Naive thymus-derived CD8-positive, alpha-beta T cell (primary cell): ENCODE measurements around the gene MBD5. TPM values are rescaled to one million over a fixed set of nuclear protein-coding genes. Genes with fewer than 3 reads are reported as not detected.
A peak's percentile ranks its signal among the peaks of the same experiment; 100 is the strongest.

Experiments used
- ATAC-seq, 2 donors: fragments of 150-1000 bp; cut with Tn5 transposase in 1 of 2; sonication (Bioruptor Pico), chemical (Tn5 transposase) in 1 of 2; 1 replicate in 1 of 2; 2 replicates in 1 of 2; pipeline ENCODE4 v1.10.0; 2021; ENCODE audit warnings: mild to moderate bottlenecking in 2 of 2, moderate library complexity in 2 of 2
- POLR2A ChIA-PET: fragments of 350-600 bp; sonication (Branson Sonifier 250); formaldehyde crosslinking; loops from one replicate; lab custom pipeline; 2021; ENCODE audit warnings: antibody characterized with exemption; lab: Charles Lee
- DNase-seq, 10 donors: peaks; one replicate each; pipeline versions ENCODE4 v3.0.0 to v3.0.0-alpha.2; 2020 to 2022
- H3K27ac Mint-ChIP-seq, 10 donors: one replicate each; pipeline ENCODE4 v1.8.0; 2020 to 2022; ENCODE audit warnings: mild to moderate bottlenecking in 10 of 10, mixed read lengths in 10 of 10, moderate library complexity in 4 of 10, inconsistent platforms in 1 of 10
- H3K27me3 Mint-ChIP-seq, 5 donors: one replicate each; pipeline ENCODE4 v1.8.0; 2021 to 2022; ENCODE audit warnings: mixed read lengths in 5 of 5
- H3K36me3 Mint-ChIP-seq, 3 donors: one replicate each; pipeline ENCODE4 v1.8.0; 2020 to 2022; ENCODE audit warnings: mixed read lengths in 3 of 3, mild to moderate bottlenecking in 2 of 3, inconsistent platforms in 1 of 3
- H3K4me1 Mint-ChIP-seq, 4 donors: one replicate each; pipeline ENCODE4 v1.8.0; 2021 to 2022; ENCODE audit warnings: mixed read lengths in 4 of 4
- H3K4me3 Mint-ChIP-seq, 10 donors: one replicate each; pipeline ENCODE4 v1.8.0; 2020 to 2022; ENCODE audit warnings: mild to moderate bottlenecking in 10 of 10, mixed read lengths in 10 of 10, moderate library complexity in 6 of 10, inconsistent platforms in 1 of 10
- H3K9me3 Mint-ChIP-seq, 9 donors: one replicate each; pipeline ENCODE4 v1.8.0; 2020 to 2022; ENCODE audit warnings: mixed read lengths in 9 of 9, mild to moderate bottlenecking in 3 of 9, inconsistent platforms in 1 of 9, moderate library complexity in 1 of 9
- polyA plus RNA-seq, 3 donors: library from polyadenylated mRNA; unstranded; fragments of 300-500 nt; fragmentation: Illumina TruSeq; gene quantifications; one replicate each; pipeline ENCODE4 v1.2.3, GENCODE V29; 2021
- total RNA-seq, 8 experiments: library from RNA in 2 of 8; stranded (reverse) in 2 of 8; gene quantifications; one replicate each; pipeline ENCODE4 v1.2.3 and lab custom pipeline; 2021 to 2026

The MBD5 gene
- total and polyA plus RNA-seq, 5 experiments from 2014 or later, result 11.7 to 54.1 (median 17.9) TPM

GRCh38 chr2:148201075-148202004 lies 180.4 kb downstream of the MBD5 start:
- peaks cover 0 to 9% (median 5%) of the 10 kb centered on the region in 3 donors for H3K36me3 Mint-ChIP-seq

GRCh38 chr2:148202237-148202636 lies 181.3 kb downstream of the MBD5 start:
- no peak overlapping the region for H3K27ac Mint-ChIP-seq
- peaks cover 0 to 2% (median 0%) of the 10 kb centered on the region in 4 donors for H3K4me1 Mint-ChIP-seq
- no peak for DNase-seq
- POLR2A ChIA-PET, result no interaction called here
- H3K36me3 Mint-ChIP-seq, result peaks cover 4 to 14% (median 5%) of the 10 kb centered on the region in 3 donors
- no peaks in the 10 kb centered on the region for H3K27me3 Mint-ChIP-seq
- H3K9me3 Mint-ChIP-seq, result peaks cover 0 to 4% (median 0%) of the 10 kb centered on the region in 9 donors
- ATAC-seq, result no peak
- no peak overlapping the region for H3K4me3 Mint-ChIP-seq

More at GRCh38 chr2:148201075-148202004, 180.4 kb downstream of the MBD5 start:
- Mint-ChIP-seq H3K27ac (no peak overlapping the region), H3K27me3 (no peaks in the 10 kb centered on the region), H3K4me3 (no peak overlapping the region), H3K4me1 (peaks cover 0 to 3% (median 1%) of the 10 kb centered on the region in 4 donors), H3K9me3 (no peaks in the 10 kb centered on the region)
- DNase-seq (peak; percentile 7 to 71 (median 20)), ATAC-seq (peak in 1 of 2 donors; percentile 44)
- POLR2A ChIA-PET, result no interaction called here

GRCh38 chr2:148207111-148207510 lies 186.2 kb downstream of the MBD5 start:
- no peaks in the 10 kb centered on the region for H3K4me1 Mint-ChIP-seq
- no peak for ATAC-seq
- H3K9me3 Mint-ChIP-seq, result peaks cover 0 to 4% (median 0%) of the 10 kb centered on the region in 9 donors
- H3K27me3 Mint-ChIP-seq, result no peaks in the 10 kb centered on the region
- no peak overlapping the region for H3K4me3 Mint-ChIP-seq
- no peak overlapping the region for H3K27ac Mint-ChIP-seq
- peaks cover 6 to 15% (median 10%) of the 10 kb centered on the region in 3 donors for H3K36me3 Mint-ChIP-seq
- DNase-seq, result no peak
- POLR2A ChIA-PET, result no interaction called here

GRCh38 chr2:148209603-148210002 lies 188.7 kb downstream of the MBD5 start:
- POLR2A ChIA-PET, result no interaction called here

DNA sequence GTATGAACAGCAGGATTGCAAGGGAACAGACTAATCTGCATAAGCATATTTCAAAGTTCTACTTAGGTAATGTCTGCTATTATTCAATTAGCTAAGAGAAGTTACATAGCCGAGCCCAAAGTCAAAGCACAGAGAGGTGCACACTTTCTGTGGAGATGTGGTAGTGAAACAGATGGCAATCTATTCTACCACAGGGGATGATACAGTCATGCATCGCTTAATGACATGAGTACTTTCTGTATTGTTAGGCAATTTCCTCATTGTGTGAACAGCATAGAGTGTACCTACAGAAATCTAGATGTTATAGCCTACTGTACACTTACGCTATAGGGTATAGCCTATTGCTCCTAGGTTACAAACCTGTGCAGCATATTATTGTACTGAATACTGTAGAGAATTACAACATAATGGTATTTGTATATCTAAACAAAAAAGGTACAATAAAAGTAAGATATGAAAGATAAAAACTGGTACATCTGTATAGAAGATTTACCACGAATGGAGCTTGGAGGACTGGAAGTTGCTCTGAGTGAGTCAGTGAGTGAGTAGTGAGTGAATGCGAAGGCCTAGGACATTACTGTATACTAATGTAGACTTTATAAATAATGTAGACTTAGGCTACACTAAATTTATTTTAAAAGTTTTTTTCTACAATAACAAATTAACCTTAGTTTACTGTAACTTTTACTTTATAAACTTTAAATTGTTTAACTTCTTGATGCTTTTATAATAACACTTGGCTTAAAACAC lies 197.6 kb downstream of the MBD5 start:
- H3K27ac Mint-ChIP-seq, result no peak overlapping the region
- peaks cover 0 to 3% (median 0%) of the 10 kb centered on the region in 4 donors for H3K4me1 Mint-ChIP-seq
- peaks cover 8 to 29% (median 22%) of the 10 kb centered on the region in 9 donors for H3K9me3 Mint-ChIP-seq
- H3K27me3 Mint-ChIP-seq, result no peaks in the 10 kb centered on the region
- POLR2A ChIA-PET, result no interaction called here
- H3K4me3 Mint-ChIP-seq, result no peak overlapping the region
- peaks cover 16 to 34% (median 28%) of the 10 kb centered on the region in 3 donors for H3K36me3 Mint-ChIP-seq
- no peak for DNase-seq
- ATAC-seq, result no peak

More at GRCh38 chr2:148209603-148210002, 188.7 kb downstream of the MBD5 start:
- no peak overlapping the region for H3K27ac Mint-ChIP-seq
- ATAC-seq (peak in 1 of 2 donors; percentile 27), DNase-seq (no peak)
- H3K4me3 Mint-ChIP-seq, result no peak overlapping the region
- H3K36me3 Mint-ChIP-seq, result peaks cover 6 to 18% (median 8%) of the 10 kb centered on the region in 3 donors
- peaks cover 0 to 2% (median 0%) of the 10 kb centered on the region in 4 donors for H3K4me1 Mint-ChIP-seq
- H3K27me3 Mint-ChIP-seq, result no peaks in the 10 kb centered on the region
- H3K9me3 Mint-ChIP-seq, result peaks cover 0 to 4% (median 0%) of the 10 kb centered on the region in 9 donors

DNA sequence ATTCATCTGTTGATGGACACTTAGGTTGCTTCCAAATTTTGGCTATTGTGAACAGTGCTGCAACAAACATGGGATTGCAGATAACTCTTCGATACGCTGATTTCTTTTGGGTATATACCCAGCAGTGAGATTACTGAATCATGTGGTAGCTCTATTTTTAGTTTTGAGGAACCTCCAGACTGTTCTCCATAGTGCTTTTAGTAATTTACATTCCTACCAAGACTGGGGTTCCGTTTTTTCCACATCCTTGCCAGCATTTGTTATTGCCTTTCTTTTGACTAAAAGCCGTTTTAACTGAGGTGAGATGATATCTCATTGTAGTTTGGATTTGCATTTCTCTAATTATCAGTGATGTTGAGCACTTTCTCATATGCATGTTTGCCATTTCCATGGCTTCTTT lies 200.3 kb downstream of the MBD5 start:
- peaks cover 8 to 51% (median 33%) of the 10 kb centered on the region in 9 donors for H3K9me3 Mint-ChIP-seq
- no peak overlapping the region for H3K4me3 Mint-ChIP-seq
- no peak for DNase-seq
- POLR2A ChIA-PET, result no interaction called here
- peaks cover 28 to 50% (median 43%) of the 10 kb centered on the region in 3 donors for H3K36me3 Mint-ChIP-seq
- no peak for ATAC-seq
- peaks cover 0 to 5% (median 3%) of the 10 kb centered on the region in 4 donors for H3K4me1 Mint-ChIP-seq
- no peak overlapping the region for H3K27ac Mint-ChIP-seq
- no peaks in the 10 kb centered on the region for H3K27me3 Mint-ChIP-seq

DNA sequence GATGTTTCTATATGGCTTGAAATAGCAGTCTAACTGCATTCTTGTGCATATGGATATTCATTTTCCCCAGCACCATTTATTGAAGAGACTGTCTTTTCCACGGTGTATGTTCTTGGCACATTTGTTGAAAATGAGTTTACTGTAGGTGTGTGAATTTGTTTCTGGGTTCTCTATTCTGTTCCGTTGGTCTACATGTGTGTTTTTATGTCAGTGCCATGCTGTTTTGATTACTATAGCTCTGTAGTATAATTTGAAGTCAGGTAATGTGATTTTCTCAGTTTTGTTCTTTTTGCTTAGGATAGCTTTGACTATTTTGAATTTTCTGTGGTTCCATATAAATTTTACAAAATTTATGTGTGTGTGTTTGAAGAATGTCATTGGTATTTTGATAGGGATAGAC lies 201.0 kb downstream of the MBD5 start:
- H3K9me3 Mint-ChIP-seq, result peaks cover 8 to 51% (median 33%) of the 10 kb centered on the region in 9 donors
- POLR2A ChIA-PET, result no interaction called here
- no peak for ATAC-seq
- no peak for DNase-seq
- peaks cover 0 to 5% (median 3%) of the 10 kb centered on the region in 4 donors for H3K4me1 Mint-ChIP-seq
- no peaks in the 10 kb centered on the region for H3K27me3 Mint-ChIP-seq
- peaks cover 28 to 47% (median 43%) of the 10 kb centered on the region in 3 donors for H3K36me3 Mint-ChIP-seq
- no peak overlapping the region for H3K4me3 Mint-ChIP-seq
- peak overlapping the region in 1 of 10 donors; percentile 18 for H3K27ac Mint-ChIP-seq

GRCh38 chr2:148231858-148232257 lies 211.0 kb downstream of the MBD5 start:
- no peaks in the 10 kb centered on the region for H3K27me3 Mint-ChIP-seq
- H3K27ac Mint-ChIP-seq, result peak overlapping the region in 1 of 10 donors; percentile 2
- DNase-seq, result no peak
- ATAC-seq, result no peak
- POLR2A ChIA-PET, result no interaction called here
- H3K9me3 Mint-ChIP-seq, result peaks cover 7 to 41% (median 21%) of the 10 kb centered on the region in 9 donors
- H3K36me3 Mint-ChIP-seq, result peaks cover 37 to 68% (median 57%) of the 10 kb centered on the region in 3 donors
- no peak overlapping the region for H3K4me3 Mint-ChIP-seq
- peaks cover 0 to 10% (median 6%) of the 10 kb centered on the region in 4 donors for H3K4me1 Mint-ChIP-seq

GRCh38 chr2:148234143-148234542 lies 213.3 kb downstream of the MBD5 start:
- POLR2A ChIA-PET, result no interaction called here
- H3K36me3 Mint-ChIP-seq, result peaks cover 53 to 72% (median 66%) of the 10 kb centered on the region in 3 donors

GRCh38 chr2:148237911-148238310 lies 217.0 kb downstream of the MBD5 start:
- Mint-ChIP-seq H3K9me3 (peaks cover 12 to 56% (median 29%) of the 10 kb centered on the region in 9 donors), H3K27me3 (no peaks in the 10 kb centered on the region), H3K4me3 (no peak overlapping the region), H3K27ac (no peak overlapping the region), H3K4me1 (no peaks in the 10 kb centered on the region), H3K36me3 (peaks cover 63 to 79% (median 74%) of the 10 kb centered on the region in 3 donors)
- POLR2A ChIA-PET, result no interaction called here
- DNase-seq (no peak), ATAC-seq (no peak)

More at GRCh38 chr2:148234143-148234542, 213.3 kb downstream of the MBD5 start:
- no peak overlapping the region for H3K4me3 Mint-ChIP-seq
- H3K27ac Mint-ChIP-seq, result no peak overlapping the region
- H3K4me1 Mint-ChIP-seq, result peaks cover 0 to 10% (median 4%) of the 10 kb centered on the region in 4 donors
- ATAC-seq, result no peak
- no peaks in the 10 kb centered on the region for H3K27me3 Mint-ChIP-seq
- H3K9me3 Mint-ChIP-seq, result peaks cover 9 to 38% (median 26%) of the 10 kb centered on the region in 9 donors
- DNase-seq, result no peak

- DNase-seq, result no peak
- Mint-ChIP-seq H3K9me3 (peaks cover 12 to 56% (median 29%) of the 10 kb centered on the region in 9 donors), H3K4me3 (no peak overlapping the region), H3K36me3 (peaks cover 63 to 76% (median 69%) of the 10 kb centered on the region in 3 donors), H3K4me1 (no peaks in the 10 kb centered on the region), H3K27me3 (no peaks in the 10 kb centered on the region), H3K27ac (no peak overlapping the region)
- POLR2A ChIA-PET, result no interaction called here
- ATAC-seq, result no peak
Observed at GRCh38 chr2:148238561-148238960, 217.7 kb downstream of the MBD5 start.

DNA sequence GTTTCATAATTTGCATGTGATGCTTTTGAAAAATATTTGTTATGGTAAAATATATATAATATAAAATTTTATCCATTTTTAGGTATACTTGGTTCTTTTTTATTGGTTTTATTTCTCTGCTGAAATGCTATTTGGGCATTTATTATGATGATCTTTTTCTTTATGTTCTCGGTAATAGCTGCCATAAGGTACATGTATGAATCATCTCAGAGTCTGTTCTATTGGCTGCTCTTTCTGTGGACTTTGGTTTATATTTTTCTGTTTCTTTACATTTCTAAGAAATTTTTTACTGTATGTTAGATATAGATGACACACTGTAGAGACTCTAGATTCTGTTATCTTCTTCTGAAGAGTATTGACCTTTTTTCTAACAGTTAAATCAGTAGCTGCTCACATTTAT lies 219.9 kb downstream of the MBD5 start:
- H3K27me3 Mint-ChIP-seq, result no peaks in the 10 kb centered on the region
- POLR2A ChIA-PET, result no interaction called here

More for the DNA sequence above, 219.9 kb downstream of the MBD5 start:
- no peak overlapping the region for H3K4me3 Mint-ChIP-seq
- no peak for DNase-seq
- peaks cover 54 to 69% (median 57%) of the 10 kb centered on the region in 3 donors for H3K36me3 Mint-ChIP-seq
- peak overlapping the region in 1 of 10 donors; percentile 67 for H3K27ac Mint-ChIP-seq
- no peak for ATAC-seq
- H3K4me1 Mint-ChIP-seq, result no peaks in the 10 kb centered on the region
- H3K9me3 Mint-ChIP-seq, result peaks cover 12 to 55% (median 27%) of the 10 kb centered on the region in 9 donors
